DND-41 (cell line): ENCODE results near the gene ZFP62.

Experiments
- ATAC-seq: fragments of 200-7000 bp; cut with Tn5 transposase; 3 replicates; pipeline ENCODE4 v1.9.1; 2021; ENCODE audit warnings: low read depth; ENCODE audit not compliant: insufficient read depth
- DNase-seq: peaks from one replicate; pipeline ENCODE4 v3.0.0-alpha.2; 2020
- H2AFZ ChIP-seq: 2 replicates; pipeline ENCODE4 v1.6.0; 2012; ENCODE audit warnings: low read depth, low read length
- H3K27ac ChIP-seq: 2 replicates; pipeline ENCODE4 v1.5.1; 2012; ENCODE audit warnings: low read length, inconsistent platforms
- H3K27me3 ChIP-seq: fragments of 200-600 bp; sonication (generic); 2 replicates; pipeline ENCODE4 v1.6.0; 2012; ENCODE audit warnings: low read length, mild to moderate bottlenecking, inconsistent platforms; ENCODE audit not compliant: insufficient read depth, poor library complexity
- H3K36me3 ChIP-seq: 2 replicates; pipeline ENCODE4 v1.5.1; 2012; ENCODE audit warnings: low read length, inconsistent platforms; ENCODE audit not compliant: insufficient read depth
- H3K4me1 ChIP-seq: 2 replicates; pipeline ENCODE4 v1.5.1; 2012; ENCODE audit warnings: mild to moderate bottlenecking, low read length; ENCODE audit not compliant: insufficient read depth
- H3K4me2 ChIP-seq: 2 replicates; pipeline ENCODE4 v1.6.0; 2012; ENCODE audit warnings: mild to moderate bottlenecking, moderate library complexity, low read length, inconsistent platforms; ENCODE audit not compliant: insufficient read depth
- H3K4me3 ChIP-seq, 2 experiments: fragments of 200-600 bp in 1 of 2; shearing (Covaris generic) in 1 of 2; 2 replicates each; pipeline ENCODE4 v1.5.1; 2012 to 2016; ENCODE audit warnings: inconsistent platforms in 2 of 2, low read length in 2 of 2, mild to moderate bottlenecking in 2 of 2, low read depth in 1 of 2, moderate library complexity in 1 of 2
- H3K79me2 ChIP-seq: 2 replicates; pipeline ENCODE4 v1.6.0; 2012; ENCODE audit warnings: low read length, inconsistent platforms; ENCODE audit not compliant: insufficient read depth
- H3K9ac ChIP-seq: 2 replicates; pipeline ENCODE4 v1.6.0; 2012; ENCODE audit warnings: low read depth, mild to moderate bottlenecking, inconsistent platforms, low read length, moderate library complexity
- H3K9me3 ChIP-seq: 2 replicates; pipeline ENCODE4 v1.5.1; 2012; ENCODE audit warnings: low read length, moderate library complexity, mild to moderate bottlenecking, inconsistent platforms; ENCODE audit not compliant: insufficient read depth, severe bottlenecking
- H4K20me1 ChIP-seq: 2 replicates; pipeline ENCODE4 v1.6.0; 2012; ENCODE audit warnings: low read length; ENCODE audit not compliant: insufficient read depth
- EZH2 ChIP-seq: IDR thresholded peaks from 3 replicates; pipeline ENCODE4 v1.6.1; 2012; ENCODE audit warnings: borderline replicate concordance, low read depth, mild to moderate bottlenecking, moderate library complexity, low read length, inconsistent platforms; ENCODE audit not compliant: severe bottlenecking
- TF ChIP-seq, protein P1 (sequence below): IDR thresholded peaks from 2 replicates; pipeline ENCODE4 v1.5.1; 2012; ENCODE audit warnings: borderline replicate concordance, low read length, moderate library complexity, mild to moderate bottlenecking; ENCODE audit not compliant: poor library complexity, severe bottlenecking; ENCODE audit errors: extremely low read depth

ZFP62 gene

DNA sequence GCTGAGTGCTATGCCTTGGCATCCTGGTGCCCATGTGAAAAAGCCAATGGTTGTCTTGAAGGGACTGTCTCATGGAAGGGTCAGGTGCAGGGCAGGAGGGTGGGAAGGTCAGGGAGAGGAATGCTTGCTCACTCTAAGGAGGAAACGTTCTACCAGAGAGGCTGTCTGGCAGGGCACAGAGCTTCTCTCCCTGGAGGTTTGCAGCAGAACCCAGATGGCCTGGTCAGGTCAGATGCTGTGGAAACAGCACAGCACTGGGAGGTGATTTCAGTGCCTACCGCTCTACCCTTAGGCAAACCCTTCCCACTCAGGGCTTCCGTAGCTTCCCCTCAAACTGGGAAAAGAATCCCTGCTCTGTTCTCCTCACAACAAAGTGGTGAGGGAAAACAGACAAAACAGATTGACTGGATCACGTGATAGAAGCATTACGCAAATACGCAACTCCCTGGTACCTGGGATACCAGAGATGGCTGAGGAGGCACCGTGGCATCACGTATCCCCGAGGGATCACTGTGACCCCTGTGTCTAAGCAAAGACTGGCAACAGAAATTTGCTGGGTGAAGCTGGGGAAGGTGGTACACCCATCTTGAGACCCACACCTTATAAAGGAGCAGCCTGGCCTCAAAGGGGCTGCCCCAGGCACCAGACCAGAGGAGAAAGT is 54.6 kb downstream of the ZFP62 start:
- TF ChIP-seq, protein P1, sequence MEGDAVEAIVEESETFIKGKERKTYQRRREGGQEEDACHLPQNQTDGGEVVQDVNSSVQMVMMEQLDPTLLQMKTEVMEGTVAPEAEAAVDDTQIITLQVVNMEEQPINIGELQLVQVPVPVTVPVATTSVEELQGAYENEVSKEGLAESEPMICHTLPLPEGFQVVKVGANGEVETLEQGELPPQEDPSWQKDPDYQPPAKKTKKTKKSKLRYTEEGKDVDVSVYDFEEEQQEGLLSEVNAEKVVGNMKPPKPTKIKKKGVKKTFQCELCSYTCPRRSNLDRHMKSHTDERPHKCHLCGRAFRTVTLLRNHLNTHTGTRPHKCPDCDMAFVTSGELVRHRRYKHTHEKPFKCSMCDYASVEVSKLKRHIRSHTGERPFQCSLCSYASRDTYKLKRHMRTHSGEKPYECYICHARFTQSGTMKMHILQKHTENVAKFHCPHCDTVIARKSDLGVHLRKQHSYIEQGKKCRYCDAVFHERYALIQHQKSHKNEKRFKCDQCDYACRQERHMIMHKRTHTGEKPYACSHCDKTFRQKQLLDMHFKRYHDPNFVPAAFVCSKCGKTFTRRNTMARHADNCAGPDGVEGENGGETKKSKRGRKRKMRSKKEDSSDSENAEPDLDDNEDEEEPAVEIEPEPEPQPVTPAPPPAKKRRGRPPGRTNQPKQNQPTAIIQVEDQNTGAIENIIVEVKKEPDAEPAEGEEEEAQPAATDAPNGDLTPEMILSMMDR: no peak
- Histone ChIP-seq H3K27ac (peak overlapping the region; percentile 99), H3K27me3 (no peaks in the 10 kb centered on the region), H3K9ac (peak overlapping the region; percentile 96), H3K4me2 (peak overlapping the region; percentile 90), H3K4me3 (peak overlapping the region in 1 of 2 experiments; percentile 74; a peak in 2 of 4 replicates), H4K20me1 (peaks cover 10% of the 10 kb centered on the region), H3K36me3 (peaks cover 29% of the 10 kb centered on the region), H3K9me3 (no peaks in the 10 kb centered on the region), H3K79me2 (peaks cover 78% of the 10 kb centered on the region), H3K4me1 (peaks cover 82% of the 10 kb centered on the region), H2AFZ (no peak overlapping the region)
- ATAC-seq (no peak), DNase-seq (no peak)

DNA sequence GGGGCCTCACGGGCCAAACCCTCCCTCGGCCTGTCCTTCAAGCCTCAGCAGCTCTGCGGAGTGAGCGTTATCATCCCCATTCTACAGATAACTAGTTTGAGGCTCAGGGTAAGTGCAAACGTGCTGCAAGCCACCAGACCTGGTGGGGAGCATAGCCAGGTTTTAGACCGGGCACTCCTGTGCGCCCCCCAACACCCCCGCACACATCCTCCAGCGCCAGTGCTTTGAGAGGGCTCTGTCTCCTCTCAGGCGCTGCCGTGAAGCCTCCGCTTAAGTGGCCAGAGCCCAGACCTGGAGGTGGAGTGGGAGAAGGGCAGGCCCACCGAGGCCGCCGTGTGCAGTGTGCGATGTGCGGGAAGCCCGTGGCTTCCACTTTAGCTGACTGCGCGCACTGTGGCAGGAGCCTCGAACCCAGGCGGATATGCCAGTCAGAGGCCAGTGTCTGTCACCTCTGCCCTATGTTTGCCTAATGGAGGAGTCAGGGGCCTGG is 56.9 kb downstream of the ZFP62 start:
- Histone ChIP-seq H3K9me3 (no peaks in the 10 kb centered on the region), H3K4me2 (peak overlapping the region; percentile 96), H3K79me2 (peaks cover 90% of the 10 kb centered on the region), H4K20me1 (peaks cover 33% of the 10 kb centered on the region), H3K27me3 (no peaks in the 10 kb centered on the region), H3K9ac (peak overlapping the region; percentile 95), H3K4me3 (peak overlapping the region; percentile 57 to 79), H3K36me3 (peaks cover 49% of the 10 kb centered on the region), H3K27ac (peak overlapping the region; percentile 100), H2AFZ (peak overlapping the region; percentile 76), H3K4me1 (peaks cover 94% of the 10 kb centered on the region)
- DNase-seq (no peak), ATAC-seq (peak; percentile 1; the same call in 1 of the 3 replicates)
- no peak for TF ChIP-seq EZH2
- TF ChIP-seq, protein P1: no peak

DNA sequence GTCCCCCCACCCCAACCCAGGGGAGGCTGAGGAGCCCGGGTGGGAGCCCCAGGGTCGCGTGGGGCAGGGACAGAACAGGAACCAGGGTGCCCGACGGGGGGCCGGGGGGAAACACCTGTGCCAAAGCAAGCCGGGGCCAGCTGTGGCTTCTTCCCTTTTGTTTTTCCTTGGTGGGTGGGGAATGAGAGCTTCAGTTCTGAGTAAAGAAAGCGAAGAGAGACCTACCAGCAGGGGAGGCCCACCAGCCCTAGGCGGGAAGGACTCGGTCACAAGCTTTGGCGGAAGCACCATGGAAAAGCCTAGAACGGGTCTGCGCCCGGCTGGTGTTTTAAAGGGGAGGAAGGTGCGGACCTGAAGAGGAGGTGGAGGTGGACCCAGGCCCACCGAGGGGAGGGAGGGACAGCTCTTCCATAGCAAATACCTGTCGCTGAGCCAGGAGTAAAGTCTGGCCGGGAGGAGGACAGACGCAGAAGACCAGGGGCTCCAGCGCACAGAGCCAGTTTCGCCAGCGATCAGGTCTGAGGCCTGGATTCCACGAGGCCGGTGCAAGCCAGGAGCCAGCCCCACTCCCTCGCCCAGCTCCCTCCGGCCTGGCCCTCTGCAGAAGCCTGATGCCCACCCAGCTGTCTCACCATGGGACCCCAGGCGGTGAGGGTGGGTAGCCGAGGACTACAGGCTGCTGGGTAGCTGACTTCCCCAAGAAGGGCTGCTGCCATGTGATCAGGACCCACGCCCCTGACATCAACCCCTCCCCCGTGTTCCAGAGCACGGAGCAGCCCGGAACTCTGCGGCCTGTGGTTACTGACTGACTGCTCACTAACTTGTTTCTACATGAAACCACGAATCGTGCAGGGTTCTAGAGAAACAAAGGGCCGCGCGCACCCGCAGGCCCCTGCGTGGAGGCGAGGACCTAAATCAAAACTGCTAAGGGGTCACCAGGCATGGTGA is 57.6 kb downstream of the ZFP62 start:
- H3K4me2 ChIP-seq: peak overlapping the region; percentile 96
- H3K4me3 ChIP-seq: peak overlapping the region; percentile 57 to 79
- peak overlapping the region; percentile 95 for H3K9ac ChIP-seq
- H4K20me1 ChIP-seq: peaks cover 40% of the 10 kb centered on the region
- peaks cover 47% of the 10 kb centered on the region for H3K36me3 ChIP-seq
- no peaks in the 10 kb centered on the region for H3K9me3 ChIP-seq
- DNase-seq: peak; percentile 94
- H3K79me2 ChIP-seq: peaks cover 90% of the 10 kb centered on the region
- peak; percentile 79 for ATAC-seq
- TF ChIP-seq, protein P1: peak; percentile 57
- TF ChIP-seq EZH2: no peak
- H3K4me1 ChIP-seq: peaks cover 92% of the 10 kb centered on the region
- H2AFZ ChIP-seq: peak overlapping the region; percentile 76
- H3K27me3 ChIP-seq: no peaks in the 10 kb centered on the region
- peak overlapping the region; percentile 100 for H3K27ac ChIP-seq
